ENCODE data around the gene POGLUT3.

The POGLUT3 gene, protein sequence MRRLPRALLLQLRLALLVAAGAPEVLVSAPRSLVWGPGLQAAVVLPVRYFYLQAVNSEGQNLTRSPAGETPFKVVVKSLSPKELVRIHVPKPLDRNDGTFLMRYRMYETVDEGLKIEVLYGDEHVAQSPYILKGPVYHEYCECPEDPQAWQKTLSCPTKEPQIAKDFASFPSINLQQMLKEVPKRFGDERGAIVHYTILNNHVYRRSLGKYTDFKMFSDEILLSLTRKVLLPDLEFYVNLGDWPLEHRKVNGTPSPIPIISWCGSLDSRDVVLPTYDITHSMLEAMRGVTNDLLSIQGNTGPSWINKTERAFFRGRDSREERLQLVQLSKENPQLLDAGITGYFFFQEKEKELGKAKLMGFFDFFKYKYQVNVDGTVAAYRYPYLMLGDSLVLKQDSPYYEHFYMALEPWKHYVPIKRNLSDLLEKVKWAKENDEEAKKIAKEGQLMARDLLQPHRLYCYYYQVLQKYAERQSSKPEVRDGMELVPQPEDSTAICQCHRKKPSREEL

GRCh38 chr11:108498046-108498815, at the start of gene POGLUT3:
POGLUT3 (minus strand) TSS chr11:108498384; CDS start chr11:108498366, 18 bp downstream.
- peak; percentile 22 to 37 for DNase-seq (ENCODE audit: low read depth in 2 of 2)

DNA sequence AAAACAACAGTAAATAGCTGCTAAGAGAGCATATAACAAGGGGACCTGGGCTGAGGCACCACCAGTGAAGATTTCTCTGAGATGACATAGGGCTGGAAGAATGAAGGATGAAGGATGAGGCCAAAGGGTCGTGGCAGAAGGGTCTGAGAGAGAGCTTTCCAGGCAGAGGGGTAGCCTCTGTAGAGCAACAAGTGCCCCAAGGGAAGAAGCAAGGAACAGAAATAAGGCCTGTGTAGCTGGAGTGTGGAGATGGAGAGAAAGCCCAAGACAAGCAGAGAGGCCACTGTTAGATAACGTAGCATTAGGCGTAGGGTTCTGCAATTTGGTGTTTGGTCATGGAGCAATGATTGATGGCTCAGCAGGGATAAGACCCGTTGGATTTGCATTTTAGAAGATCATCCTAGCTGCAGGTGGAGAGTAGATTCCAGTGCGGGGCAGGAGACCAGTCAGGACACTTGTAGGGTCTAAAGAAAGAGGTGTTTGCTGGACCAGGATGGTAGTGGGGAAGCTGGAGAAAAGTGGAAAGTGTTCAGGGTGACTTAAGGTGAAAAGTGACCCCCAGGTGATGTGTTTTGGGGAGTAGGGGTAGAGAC, 47.8 kb upstream of the POGLUT3 start:
- no peak for DNase-seq (ENCODE audit: low read depth in 2 of 2)

GRCh38 chr11:108543316-108543964, 45.3 kb upstream of the POGLUT3 start:
- no peak for DNase-seq (ENCODE audit: low read depth in 2 of 2)

DNA sequence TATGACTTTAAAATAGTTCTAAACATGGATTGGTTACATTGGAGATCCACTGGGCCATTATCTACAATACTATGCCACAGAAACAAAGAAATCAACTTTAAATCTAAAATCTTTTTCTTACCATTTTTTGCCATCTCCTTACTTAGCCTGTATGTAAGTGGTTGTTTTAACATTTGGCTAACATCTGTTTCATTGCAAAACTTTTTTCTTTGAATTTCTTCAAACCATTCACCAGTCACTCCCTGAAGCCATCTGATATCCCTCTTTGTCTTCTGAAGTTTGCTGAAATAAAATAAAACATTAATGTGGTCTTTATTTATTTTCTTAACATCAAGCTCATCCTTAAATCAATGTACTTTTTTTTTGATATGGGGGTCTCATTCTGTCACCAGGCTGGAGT, 43.3 kb upstream of the POGLUT3 start:
- no peak for DNase-seq (ENCODE audit: low read depth in 2 of 2)

DNA sequence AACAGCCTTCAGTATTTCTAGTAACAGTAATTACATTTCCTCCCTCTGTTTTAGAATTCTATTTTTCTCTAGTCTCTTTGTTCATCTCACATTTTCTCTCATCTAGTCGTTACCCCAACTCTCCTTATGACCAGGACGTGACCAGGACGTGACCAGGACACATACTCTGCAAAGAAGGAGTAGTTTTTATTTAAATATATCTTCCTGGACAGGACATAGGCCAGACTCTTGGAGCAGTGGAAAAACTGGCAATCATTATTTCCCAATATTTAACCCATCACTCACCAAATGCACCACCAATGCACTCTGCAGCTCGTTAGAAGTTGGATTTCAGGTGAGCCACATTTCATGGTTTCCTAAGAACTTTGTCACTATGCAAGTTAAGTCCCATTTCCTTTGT, 40.3 kb upstream of the POGLUT3 start:
- no peak for DNase-seq (ENCODE audit: low read depth in 2 of 2)

GRCh38 chr11:108538022-108538424, 39.8 kb upstream of the POGLUT3 start:
- DNase-seq (ENCODE audit: low read depth in 2 of 2) = no peak

- DNase-seq (ENCODE audit: low read depth in 2 of 2) = no peak
These were observed 38.6 kb upstream of the POGLUT3 start for GRCh38 chr11:108536783-108537182.

GRCh38 chr11:108535384-108535955, 37.3 kb upstream of the POGLUT3 start:
- DNase-seq (ENCODE audit: low read depth in 2 of 2) = no peak

DNA sequence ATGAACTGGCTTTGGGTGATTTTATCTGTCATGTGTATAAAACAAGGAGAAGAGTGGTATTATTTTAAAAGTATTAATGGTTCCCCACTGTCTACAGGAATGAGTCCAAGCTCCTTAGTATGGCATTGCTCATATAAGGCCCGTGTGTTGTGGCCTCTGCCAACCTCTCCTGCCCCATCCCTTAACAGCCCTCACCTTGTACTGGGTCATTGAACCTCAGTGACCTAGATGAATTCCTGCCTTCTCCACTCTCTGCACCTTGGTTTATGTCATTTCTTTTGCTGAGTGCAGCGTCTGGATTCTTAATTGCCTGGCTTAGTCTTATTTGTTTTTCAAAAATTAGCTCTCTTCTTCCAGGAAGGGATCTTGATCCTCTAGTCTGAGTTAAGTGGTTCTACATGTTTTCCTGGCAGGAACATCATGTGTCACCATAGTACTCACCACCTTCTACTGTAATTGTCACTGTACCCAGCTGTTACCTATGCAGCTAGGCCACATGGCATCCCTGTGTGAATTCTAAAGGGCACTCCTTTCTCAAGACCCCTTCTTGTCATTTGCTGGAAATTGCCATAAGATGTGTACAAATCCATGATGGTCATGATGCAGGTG, 36.2 kb upstream of the POGLUT3 start:
- DNase-seq (ENCODE audit: low read depth in 2 of 2) = no peak

- no peak for DNase-seq (ENCODE audit: low read depth in 2 of 2)
These were observed 32.2 kb upstream of the POGLUT3 start for GRCh38 chr11:108530426-108530825.

GRCh38 chr11:108527382-108527781, 29.2 kb upstream of the POGLUT3 start:
- DNase-seq (ENCODE audit: low read depth in 2 of 2) = no peak

GRCh38 chr11:108525161-108525560, 27.0 kb upstream of the POGLUT3 start:
- DNase-seq (ENCODE audit: low read depth in 2 of 2) = no peak

DNA sequence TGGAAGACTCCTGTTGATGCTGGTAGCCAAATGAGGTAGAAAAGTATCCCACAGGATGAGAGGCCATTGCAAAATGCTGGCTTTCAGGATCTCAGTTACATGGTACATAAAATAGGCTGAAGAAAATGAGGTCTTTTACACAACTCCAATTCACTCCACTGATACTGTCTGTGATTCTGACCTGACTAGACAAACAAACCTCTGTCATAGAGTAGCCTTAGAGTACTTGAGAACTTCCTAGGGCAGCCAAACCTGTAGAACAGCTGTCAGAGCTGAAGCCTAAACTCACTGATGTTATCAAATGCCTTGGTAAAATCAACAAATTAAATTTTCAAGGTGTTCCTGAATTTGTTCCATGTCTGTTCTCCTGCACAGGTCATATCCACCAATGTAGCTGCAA, 26.2 kb upstream of the POGLUT3 start:
- DNase-seq (ENCODE audit: low read depth in 2 of 2) = no peak

- DNase-seq (ENCODE audit: low read depth in 2 of 2) = no peak
These were observed 24.1 kb upstream of the POGLUT3 start for GRCh38 chr11:108522318-108522717.

DNA sequence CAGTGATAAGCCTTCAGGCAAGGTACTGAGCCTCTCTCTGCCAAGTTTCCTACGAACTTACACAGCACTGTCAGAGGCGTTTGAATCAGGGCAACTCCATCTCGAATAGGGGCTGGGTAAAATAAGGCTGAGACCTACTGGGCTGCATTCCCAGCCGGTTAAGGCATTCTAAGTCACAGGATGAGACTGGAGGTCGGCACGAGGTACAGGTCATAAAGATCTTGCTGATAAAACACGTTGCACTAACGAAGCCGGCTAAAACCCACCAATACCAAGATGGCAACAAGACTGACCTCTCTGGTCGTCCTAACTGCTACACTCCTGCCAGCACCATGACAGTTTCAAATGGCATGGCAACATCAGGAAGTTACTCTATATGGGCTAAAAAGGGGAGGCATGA, 20.4 kb upstream of the POGLUT3 start:
- no peak for DNase-seq (ENCODE audit: low read depth in 2 of 2)

- no peak for DNase-seq (ENCODE audit: low read depth in 2 of 2)
These were observed 17.9 kb upstream of the POGLUT3 start for GRCh38 chr11:108516125-108516524.

GRCh38 chr11:108512708-108513107, 14.5 kb upstream of the POGLUT3 start:
- no peak for DNase-seq (ENCODE audit: low read depth in 2 of 2)

GRCh38 chr11:108511851-108512474, 13.8 kb upstream of the POGLUT3 start:
- DNase-seq (ENCODE audit: low read depth in 2 of 2) = no peak

- DNase-seq (ENCODE audit: low read depth in 2 of 2) = no peak
These were observed 10.7 kb upstream of the POGLUT3 start for GRCh38 chr11:108508653-108509593.

DNA sequence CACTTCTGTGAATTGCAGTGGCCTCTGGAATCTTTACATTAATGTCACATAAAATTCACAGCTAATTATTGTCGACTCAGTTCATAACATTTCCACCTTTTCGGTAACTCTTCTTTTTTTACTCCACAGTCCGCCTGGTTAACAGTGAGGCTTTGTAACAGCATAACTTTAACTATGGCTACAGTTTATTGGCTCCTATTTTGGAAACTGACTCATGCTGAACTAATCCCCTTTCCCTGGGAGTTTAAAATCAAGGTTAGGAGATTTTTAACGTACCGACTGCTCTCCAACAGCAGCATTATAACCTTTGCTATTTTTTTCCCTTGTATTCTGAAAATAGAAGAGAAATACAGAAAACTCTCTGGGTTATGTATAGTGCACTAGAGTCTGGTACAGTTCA, 3.2 kb upstream of the POGLUT3 start:
- DNase-seq (ENCODE audit: low read depth in 2 of 2) = no peak

Measured in stimulated activated CD4-positive, alpha-beta T cell treated with anti-CD3 and anti-CD28 coated beads, Interleukin-4, amount 100 ng/mL, for 48 hours (primary cell).